ENCODE data around the gene AKAP12. TPM values are rescaled to one million over a fixed set of nuclear protein-coding genes. Genes with fewer than 3 reads are reported as not detected.
A peak's percentile ranks its signal among the peaks of the same experiment; 100 is the strongest.

Gene AKAP12
- total RNA-seq, 1 donor from 2014 or later: 1.0 TPM

DNA sequence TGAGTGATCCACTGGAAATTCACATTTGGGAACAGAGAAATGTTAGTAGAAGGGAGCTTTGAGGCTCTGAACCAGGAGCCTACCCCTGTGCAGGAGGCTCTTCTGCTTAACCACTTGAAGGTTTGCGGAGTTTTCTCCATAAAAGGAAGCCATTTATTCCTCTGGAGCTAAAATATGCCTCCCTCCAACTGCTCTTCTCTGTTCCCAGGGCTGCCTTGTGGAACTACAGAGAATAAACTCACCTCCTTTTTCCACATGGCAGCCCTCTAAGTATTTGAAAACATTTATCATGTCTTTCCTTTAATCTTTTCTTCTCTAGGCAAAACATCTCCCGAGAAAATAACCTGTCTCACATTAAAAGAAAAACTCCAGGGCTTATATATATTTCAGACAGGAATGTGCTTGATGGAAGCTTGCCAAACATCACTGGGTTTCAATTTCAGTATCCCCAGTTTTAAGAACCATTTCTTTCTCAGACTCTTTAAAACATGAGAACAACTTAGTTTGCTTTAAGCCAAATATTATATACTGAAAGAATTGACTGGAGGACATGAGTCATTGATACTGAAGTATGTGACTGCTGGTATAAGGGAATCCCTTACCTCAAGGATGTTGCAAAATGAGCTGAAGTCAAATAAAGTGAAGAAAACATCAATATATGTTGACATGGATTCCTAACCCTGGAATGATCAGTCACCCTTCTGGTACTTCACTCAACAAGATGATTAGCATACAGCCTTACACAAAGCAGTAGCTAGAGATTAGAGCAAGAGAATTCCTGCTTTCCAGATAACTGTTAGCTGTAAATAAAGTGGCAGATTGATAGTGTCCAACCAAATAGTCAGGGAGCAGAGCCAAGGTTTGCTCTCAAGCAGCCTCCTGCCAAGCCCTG, 77.6 kb downstream of the AKAP12 start:
- Mint-ChIP-seq H3K4me1 (no peaks in the 10 kb centered on the region), H3K4me3 (no peak overlapping the region), H3K27me3 (peaks cover 13% of the 10 kb centered on the region), H3K27ac (no peak overlapping the region), H3K9me3 (peaks cover 7% of the 10 kb centered on the region), H3K36me3 (ENCODE audit: low read depth) (no peaks in the 10 kb centered on the region)
- intact Hi-C loops (cut with micrococcal nuclease): no loop called here
- DNase-seq: no peak

- Mint-ChIP-seq H3K4me1 (no peaks in the 10 kb centered on the region), H3K9me3 (peaks cover 7% of the 10 kb centered on the region), H3K36me3 (ENCODE audit: low read depth) (no peaks in the 10 kb centered on the region), H3K27ac (no peak overlapping the region), H3K27me3 (peaks cover 13% of the 10 kb centered on the region), H3K4me3 (no peak overlapping the region)
- DNase-seq: no peak
- intact Hi-C loops (cut with micrococcal nuclease): no loop called here
Observed at GRCh38 chr6:151317995-151318365, 78.2 kb downstream of the AKAP12 start.

DNA sequence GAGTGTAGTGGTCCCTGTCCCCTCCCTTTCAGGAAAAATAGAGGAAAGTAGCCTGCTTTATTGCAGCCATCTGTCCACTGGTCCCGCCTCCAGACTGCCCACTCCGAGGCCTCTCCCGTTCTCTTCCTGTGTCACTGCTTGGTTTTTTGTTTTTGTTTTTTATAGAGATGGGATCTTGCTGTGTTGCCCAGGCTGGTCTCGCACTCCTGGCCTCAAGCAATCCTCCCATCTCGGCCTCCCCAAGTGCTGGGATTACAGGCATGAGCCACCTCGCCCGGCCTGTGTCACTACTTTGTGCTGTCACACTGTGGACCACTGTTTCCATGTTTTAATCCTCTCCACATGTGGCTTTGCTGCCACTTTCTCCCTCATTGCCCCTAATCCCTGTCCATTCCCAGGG, 80.4 kb downstream of the AKAP12 start:
- Mint-ChIP-seq H3K4me1 (peaks cover 11% of the 10 kb centered on the region), H3K27me3 (peaks cover 25% of the 10 kb centered on the region), H3K27ac (no peak overlapping the region), H3K4me3 (no peak overlapping the region), H3K36me3 (ENCODE audit: low read depth) (no peaks in the 10 kb centered on the region), H3K9me3 (peaks cover 7% of the 10 kb centered on the region)
- no peak for DNase-seq
- intact Hi-C loops (cut with micrococcal nuclease): loop anchor here (10.0 kb wide), 1 partner anchor 505 kb away; no protein-coding TSS in a partner anchor

DNA sequence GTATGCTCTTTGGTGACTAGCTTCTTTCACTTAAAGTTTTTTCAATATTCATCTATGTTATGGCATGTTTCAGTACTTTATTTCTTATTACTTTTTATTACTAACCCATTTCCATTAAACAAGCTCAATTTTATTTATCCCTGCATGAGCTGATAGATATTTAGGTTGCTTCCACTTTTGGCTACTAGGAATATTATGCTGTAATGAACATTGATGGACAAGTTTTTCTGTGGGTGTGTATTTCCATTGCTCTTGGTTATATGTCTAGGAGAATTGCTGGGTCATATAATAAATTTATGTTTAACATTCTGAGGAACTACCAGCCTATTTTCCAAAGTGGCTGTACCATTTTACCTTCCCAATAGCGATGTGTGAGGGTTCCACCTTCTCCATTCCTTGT, 81.7 kb downstream of the AKAP12 start:
- peaks cover 17% of the 10 kb centered on the region for H3K4me1 Mint-ChIP-seq

GRCh38 chr6:151322570-151322969, 82.8 kb downstream of the AKAP12 start:
- H3K36me3 Mint-ChIP-seq (ENCODE audit: low read depth): no peaks in the 10 kb centered on the region
- no peak for DNase-seq
- intact Hi-C loops (cut with micrococcal nuclease): loop anchor here (10.0 kb wide), 1 partner anchor 508 kb away; no protein-coding TSS in a partner anchor
- H3K9me3 Mint-ChIP-seq: no peaks in the 10 kb centered on the region
- peaks cover 45% of the 10 kb centered on the region for H3K27me3 Mint-ChIP-seq
- no peak overlapping the region for H3K27ac Mint-ChIP-seq
- H3K4me3 Mint-ChIP-seq: no peak overlapping the region
- H3K4me1 Mint-ChIP-seq: peaks cover 17% of the 10 kb centered on the region

More for the DNA sequence above, 81.7 kb downstream of the AKAP12 start:
- peaks cover 36% of the 10 kb centered on the region for H3K27me3 Mint-ChIP-seq
- intact Hi-C loops (cut with micrococcal nuclease): loop anchor here (10.0 kb wide), 1 partner anchor 507 kb away; no protein-coding TSS in a partner anchor
- no peaks in the 10 kb centered on the region for H3K36me3 Mint-ChIP-seq (ENCODE audit: low read depth)
- H3K27ac Mint-ChIP-seq: no peak overlapping the region
- H3K4me3 Mint-ChIP-seq: no peak overlapping the region
- H3K9me3 Mint-ChIP-seq: peaks cover 2% of the 10 kb centered on the region
- DNase-seq: no peak

DNA sequence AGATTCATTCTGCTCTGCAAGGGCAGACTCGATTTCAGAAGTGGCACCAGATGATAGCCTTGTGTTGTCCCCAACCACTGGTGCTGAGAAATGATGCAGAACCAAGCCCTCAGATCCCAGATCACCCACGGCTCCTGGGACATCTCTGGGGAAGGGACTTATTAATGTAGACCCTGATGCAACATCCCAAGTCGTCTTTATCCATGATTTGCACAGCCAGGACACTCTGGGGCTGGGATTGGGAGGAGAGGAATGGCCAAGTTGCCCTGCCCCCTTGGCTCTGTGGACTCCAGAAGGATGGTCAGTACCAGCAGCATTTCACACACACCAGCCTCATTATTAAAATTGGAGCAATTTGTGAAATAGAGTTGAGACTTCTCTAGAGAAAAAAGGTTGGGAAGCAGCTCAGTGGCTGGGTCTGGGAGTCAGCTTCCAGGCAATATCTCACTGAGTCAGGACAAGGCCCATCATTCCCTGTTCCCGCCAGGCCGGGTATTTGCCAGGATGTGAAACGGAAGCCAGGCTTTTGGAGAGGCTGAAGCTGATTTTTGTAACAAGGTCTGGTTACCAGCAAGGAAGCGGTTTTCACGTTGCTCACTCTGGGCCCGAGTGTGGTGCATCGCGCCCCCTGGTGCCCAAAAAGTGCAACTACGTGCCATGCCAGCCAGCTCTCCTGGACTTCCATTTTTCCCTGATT, 84.2 kb downstream of the AKAP12 start:
- Mint-ChIP-seq H3K4me1 (peaks cover 17% of the 10 kb centered on the region), H3K36me3 (ENCODE audit: low read depth) (no peaks in the 10 kb centered on the region), H3K27ac (no peak overlapping the region), H3K4me3 (peak overlapping the region; percentile 33), H3K9me3 (no peaks in the 10 kb centered on the region), H3K27me3 (peaks cover 47% of the 10 kb centered on the region)
- intact Hi-C loops (cut with micrococcal nuclease): loop anchor here (1.0 to 10.0 kb wide), 4 partner anchors 83 to 509 kb away; no protein-coding TSS in a partner anchor
- peak; percentile 92 for DNase-seq

DNA sequence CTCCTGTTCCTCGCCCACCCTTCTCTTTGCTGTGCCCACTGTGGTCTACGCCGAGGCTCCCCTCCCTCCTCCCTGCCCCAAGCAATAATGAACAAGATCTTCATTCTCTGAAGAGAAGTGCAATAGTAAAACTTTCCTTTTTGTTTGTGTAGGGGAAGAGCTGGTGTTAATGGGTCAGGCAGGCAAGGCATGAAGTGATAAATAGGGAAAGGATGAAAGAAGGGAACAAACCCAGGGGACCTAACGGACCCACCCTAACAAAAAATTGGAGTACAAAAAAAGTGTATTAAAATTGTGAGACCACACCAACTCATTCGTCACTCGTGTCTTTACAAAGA, 84.7 kb downstream of the AKAP12 start:
- Mint-ChIP-seq H3K4me1 (peaks cover 17% of the 10 kb centered on the region), H3K27ac (no peak overlapping the region), H3K9me3 (no peaks in the 10 kb centered on the region), H3K4me3 (peak overlapping the region; percentile 33), H3K27me3 (peaks cover 47% of the 10 kb centered on the region), H3K36me3 (ENCODE audit: low read depth) (no peaks in the 10 kb centered on the region)
- intact Hi-C loops (cut with micrococcal nuclease): loop anchor here (1.0 to 10.0 kb wide), 4 partner anchors 84 to 510 kb away; no protein-coding TSS in a partner anchor
- DNase-seq: no peak

- H3K27me3 Mint-ChIP-seq: peaks cover 43% of the 10 kb centered on the region
- H3K9me3 Mint-ChIP-seq: no peaks in the 10 kb centered on the region
- H3K4me3 Mint-ChIP-seq: peak overlapping the region; percentile 79
- no peaks in the 10 kb centered on the region for H3K36me3 Mint-ChIP-seq (ENCODE audit: low read depth)
- intact Hi-C loops (cut with micrococcal nuclease): loop anchor here (2.0 to 10.0 kb wide), 2 partner anchors 85 to 511 kb away; no protein-coding TSS in a partner anchor
- H3K27ac Mint-ChIP-seq: no peak overlapping the region
- H3K4me1 Mint-ChIP-seq: peaks cover 17% of the 10 kb centered on the region
- DNase-seq: peak; percentile 72
Observed at GRCh38 chr6:151325075-151326050, 85.6 kb downstream of the AKAP12 start.

DNA sequence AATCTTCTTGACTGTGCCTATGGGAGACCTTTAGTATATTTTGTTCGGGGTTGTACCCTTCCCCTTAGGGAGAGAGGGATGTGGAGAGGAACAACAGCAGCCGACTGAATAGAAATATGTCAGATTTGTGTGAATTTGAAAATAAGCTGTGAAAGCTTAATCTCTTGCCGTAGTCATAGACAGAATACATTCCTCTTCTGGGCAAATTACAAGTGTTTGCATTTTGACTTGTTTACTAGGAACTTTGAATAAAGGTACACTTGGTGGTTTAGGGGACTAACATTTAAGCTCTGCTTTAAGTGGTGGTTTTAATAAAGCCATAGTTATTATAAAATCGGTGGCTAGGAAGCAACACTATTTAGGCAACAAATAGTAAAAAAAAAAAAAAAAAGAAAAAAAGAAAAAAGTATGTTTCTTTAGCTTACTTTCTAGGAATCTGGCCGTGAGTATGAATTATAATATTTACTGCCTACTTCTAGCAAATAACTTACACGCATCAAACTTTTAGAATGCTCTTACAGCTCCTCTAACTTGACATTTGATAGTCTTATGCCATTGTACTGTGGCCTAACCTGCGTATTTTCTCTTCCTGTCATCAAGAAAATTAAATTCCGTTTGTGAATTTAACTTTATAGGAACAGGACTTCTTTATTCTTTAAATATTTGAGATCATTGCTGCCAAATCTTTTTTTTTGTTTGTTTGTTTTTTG, 86.5 kb downstream of the AKAP12 start:
- no peaks in the 10 kb centered on the region for H3K9me3 Mint-ChIP-seq
- H3K27me3 Mint-ChIP-seq: peaks cover 43% of the 10 kb centered on the region
- DNase-seq: no peak
- H3K36me3 Mint-ChIP-seq (ENCODE audit: low read depth): no peaks in the 10 kb centered on the region
- H3K4me3 Mint-ChIP-seq: peak overlapping the region; percentile 79
- H3K27ac Mint-ChIP-seq: no peak overlapping the region
- peaks cover 17% of the 10 kb centered on the region for H3K4me1 Mint-ChIP-seq
- intact Hi-C loops (cut with micrococcal nuclease): loop anchor here (10.0 kb wide), 1 partner anchor 511 kb away; no protein-coding TSS in a partner anchor

DNA sequence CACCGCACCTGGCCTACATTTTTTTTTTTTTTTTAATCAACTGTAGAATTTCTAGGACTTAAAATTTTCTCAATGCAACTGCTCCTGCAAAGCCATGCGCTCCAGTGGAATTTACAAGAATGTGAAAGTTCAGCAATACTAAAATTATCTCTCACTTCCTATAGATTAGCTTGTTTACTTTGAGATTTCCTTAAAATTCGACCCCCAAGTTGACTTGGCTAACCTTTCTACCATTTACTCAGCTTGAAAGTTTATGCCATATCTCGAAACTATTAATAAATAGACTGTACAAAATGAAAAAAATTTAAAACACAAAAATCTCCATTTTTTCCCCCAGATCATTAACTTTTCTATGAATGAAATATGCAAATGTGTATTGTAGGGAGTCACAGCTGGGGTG, 87.3 kb downstream of the AKAP12 start:
- Mint-ChIP-seq H3K27ac (no peak overlapping the region), H3K9me3 (no peaks in the 10 kb centered on the region), H3K36me3 (ENCODE audit: low read depth) (no peaks in the 10 kb centered on the region), H3K27me3 (peaks cover 43% of the 10 kb centered on the region), H3K4me3 (no peak overlapping the region), H3K4me1 (peaks cover 17% of the 10 kb centered on the region)
- DNase-seq: no peak
- intact Hi-C loops (cut with micrococcal nuclease): loop anchor here (10.0 kb wide), 1 partner anchor 512 kb away; no protein-coding TSS in a partner anchor

DNA sequence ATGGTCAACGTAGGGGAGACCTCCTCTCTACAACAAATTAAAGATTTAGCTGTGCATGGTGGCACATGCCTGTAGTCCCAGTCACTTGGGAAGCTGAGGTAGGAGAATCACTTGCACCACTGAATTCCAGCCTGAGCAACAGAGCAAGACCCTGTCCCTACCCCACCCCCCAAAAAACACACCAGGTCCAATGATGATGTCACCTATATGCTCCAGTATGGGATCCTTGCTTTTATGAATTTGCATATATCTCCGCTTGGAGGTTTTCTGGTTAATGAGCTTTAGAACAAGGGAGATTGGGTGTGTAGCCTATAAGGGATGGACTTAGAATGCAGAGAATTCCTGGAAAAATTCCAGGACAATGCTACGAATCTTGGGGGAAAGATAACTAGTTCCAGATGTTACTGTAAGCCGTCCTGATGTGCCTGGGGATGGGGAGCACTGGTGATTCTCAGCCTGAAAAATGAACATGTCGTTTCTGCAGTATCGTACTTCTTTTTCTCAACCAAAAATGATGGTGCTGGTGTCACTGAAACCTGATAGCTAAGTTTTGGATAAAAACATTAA, 90.4 kb downstream of the AKAP12 start:
- Mint-ChIP-seq H3K4me3 (no peak overlapping the region), H3K9me3 (no peaks in the 10 kb centered on the region), H3K36me3 (ENCODE audit: low read depth) (no peaks in the 10 kb centered on the region), H3K4me1 (peaks cover 9% of the 10 kb centered on the region), H3K27ac (no peak overlapping the region), H3K27me3 (peaks cover 33% of the 10 kb centered on the region)
- intact Hi-C loops (cut with micrococcal nuclease): no loop called here
- DNase-seq: no peak

DNA sequence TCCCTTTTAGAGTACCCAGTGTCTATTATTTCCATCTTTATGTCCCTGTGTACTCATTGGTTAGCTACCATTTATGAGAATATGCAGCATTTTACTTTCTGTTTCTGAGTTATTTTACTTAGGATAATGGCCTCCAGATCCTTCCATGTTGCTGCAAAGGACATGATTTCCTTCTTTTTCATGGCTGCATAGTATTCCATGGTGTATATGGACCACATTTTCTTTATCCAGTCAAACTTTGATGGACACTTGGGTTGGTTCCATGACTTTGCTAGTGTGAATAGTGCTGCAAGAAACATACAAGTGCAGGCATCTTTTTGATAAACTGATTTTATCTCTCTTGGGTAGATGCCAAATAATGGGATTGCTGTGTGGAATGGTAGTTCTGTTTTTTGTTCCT, 96.2 kb downstream of the AKAP12 start:
- Mint-ChIP-seq H3K4me1 (peaks cover 3% of the 10 kb centered on the region), H3K27me3 (peaks cover 7% of the 10 kb centered on the region), H3K9me3 (no peaks in the 10 kb centered on the region), H3K4me3 (no peak overlapping the region), H3K36me3 (ENCODE audit: low read depth) (no peaks in the 10 kb centered on the region), H3K27ac (no peak overlapping the region)
- DNase-seq: no peak
- intact Hi-C loops (cut with micrococcal nuclease): no loop called here

Data from activated CD4-positive, alpha-beta T cell treated with anti-CD3 and anti-CD28 coated beads, Interleukin-2, amount 10 ng/mL, durations not matched to agents 24 days and 14 days (primary cell).